MM.1S (cell line): ENCODE measurements around the gene BNIP3.

Experiments
- DNase-seq: peaks from one replicate; pipeline ENCODE4 v3.0.0-alpha.2; 2015
- H2AFZ ChIP-seq: fragments of 300-600 bp; sonication (generic); 2 replicates; pipeline ENCODE4 v1.6.0; 2016; ENCODE audit warnings: antibody characterized with exemption, low read length
- H3F3A ChIP-seq: fragments of 300-600 bp; sonication (generic); 2 replicates; pipeline ENCODE4 v1.6.1; 2016; ENCODE audit warnings: mild to moderate bottlenecking, antibody characterized with exemption, low read length, moderate library complexity, mixed read lengths; ENCODE audit not compliant: insufficient read depth
- H3K27ac ChIP-seq: fragments of 300-600 bp; sonication (generic); 2 replicates; pipeline ENCODE4 v1.5.1; 2016; ENCODE audit warnings: mild to moderate bottlenecking, low read length
- H3K27me3 ChIP-seq: fragments of 300-600 bp; sonication (generic); replicated peaks from 2 replicates; pipeline ENCODE4 v1.6.0; 2016; ENCODE audit warnings: low read length; ENCODE audit not compliant: insufficient read depth
- H3K36me3 ChIP-seq: fragments of 300-600 bp; sonication (generic); replicated peaks from 2 replicates; pipeline ENCODE4 v1.6.1; 2016; ENCODE audit warnings: mild to moderate bottlenecking, low read length, mixed read lengths; ENCODE audit not compliant: insufficient read depth
- H3K4me1 ChIP-seq: fragments of 300-600 bp; sonication (generic); 2 replicates; pipeline ENCODE4 v1.6.1; 2016; ENCODE audit warnings: low read length, mixed read lengths
- H3K4me2 ChIP-seq: fragments of 300-600 bp; sonication (generic); 2 replicates; pipeline ENCODE4 v1.6.0; 2016; ENCODE audit warnings: low read depth, low read length
- H3K4me3 ChIP-seq: fragments of 300-600 bp; sonication (generic); 2 replicates; pipeline ENCODE4 v1.5.1; 2016; ENCODE audit warnings: low read length, mixed read lengths
- H3K79me2 ChIP-seq: fragments of 300-600 bp; sonication (generic); 2 replicates; pipeline ENCODE4 v1.6.1; 2016; ENCODE audit warnings: mixed run types, low read length, mixed read lengths
- H3K9ac ChIP-seq: fragments of 300-600 bp; sonication (generic); 2 replicates; pipeline ENCODE4 v1.6.1; 2016; ENCODE audit warnings: low read length, mixed read lengths
- H3K9me2 ChIP-seq: fragments of 300-600 bp; sonication (generic); replicated peaks from 2 replicates; pipeline ENCODE4 v1.6.1; 2016; ENCODE audit warnings: mild to moderate bottlenecking, low read length, mixed read lengths; ENCODE audit not compliant: insufficient read depth
- H3K9me3 ChIP-seq: fragments of 300-600 bp; sonication (generic); replicated peaks from 2 replicates; pipeline ENCODE4 v1.6.1; 2016; ENCODE audit warnings: mild to moderate bottlenecking, low read length, mixed read lengths; ENCODE audit not compliant: insufficient read depth
- H4K20me1 ChIP-seq: fragments of 300-600 bp; sonication (generic); 2 replicates; pipeline ENCODE4 v1.6.1; 2016; ENCODE audit warnings: mild to moderate bottlenecking, low read length, moderate library complexity, mixed read lengths; ENCODE audit not compliant: insufficient read depth
- CTCF ChIP-seq: fragments of 300-600 bp; sonication (generic); IDR thresholded peaks from 2 replicates; pipeline ENCODE4 v1.5.1; 2016; ENCODE audit warnings: antibody characterized with exemption, low read length, mixed read lengths
- EZH2 ChIP-seq: fragments of 300-600 bp; sonication (generic); optimal IDR thresholded peaks from 2 replicates; pipeline ENCODE3; 2017; ENCODE audit warnings: low read depth, mild to moderate bottlenecking, antibody characterized with exemption, low read length, mixed read lengths
- EZH2phosphoT487 ChIP-seq: fragments of 300-600 bp; sonication (generic); IDR thresholded peaks from 2 replicates; pipeline ENCODE4 v1.6.1; 2018; ENCODE audit warnings: antibody characterized with exemption, low read length

Gene BNIP3

DNA sequence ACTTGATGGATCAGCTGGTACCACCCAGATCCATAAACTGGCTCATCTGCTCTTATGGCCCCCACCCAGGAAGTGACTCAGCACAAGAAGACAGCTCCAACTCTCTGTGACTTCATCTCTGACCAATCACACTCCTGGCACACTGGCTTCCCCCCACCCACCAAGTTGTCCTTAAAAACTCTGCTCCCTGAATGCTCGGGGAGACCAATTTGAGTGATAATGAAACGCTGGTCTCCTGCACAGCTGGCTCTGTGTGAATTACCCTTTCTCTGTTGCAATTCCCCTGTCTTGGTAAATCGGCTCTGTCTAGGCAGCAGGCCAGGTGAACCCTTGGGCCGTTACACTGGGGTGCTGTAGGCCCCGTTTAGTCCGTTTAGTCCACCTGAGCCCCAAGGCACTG lies 23.4 kb upstream of the BNIP3 start:
- no peak overlapping the region for H3K4me3 ChIP-seq
- no peaks in the 10 kb centered on the region for H4K20me1 ChIP-seq
- no peaks in the 10 kb centered on the region for H3K36me3 ChIP-seq
- no peak overlapping the region for H3K4me2 ChIP-seq
- no peak overlapping the region for H3K9ac ChIP-seq
- H3K9me3 ChIP-seq, result no peaks in the 10 kb centered on the region
- H2AFZ ChIP-seq, result no peak overlapping the region
- no peaks in the 10 kb centered on the region for H3F3A ChIP-seq
- no peak for DNase-seq
- no peak for TF ChIP-seq CTCF
- H3K27ac ChIP-seq, result no peak overlapping the region
- no peaks in the 10 kb centered on the region for H3K9me2 ChIP-seq
- H3K79me2 ChIP-seq, result no peaks in the 10 kb centered on the region
- H3K27me3 ChIP-seq, result peaks cover 7% of the 10 kb centered on the region
- H3K4me1 ChIP-seq, result no peaks in the 10 kb centered on the region

DNA sequence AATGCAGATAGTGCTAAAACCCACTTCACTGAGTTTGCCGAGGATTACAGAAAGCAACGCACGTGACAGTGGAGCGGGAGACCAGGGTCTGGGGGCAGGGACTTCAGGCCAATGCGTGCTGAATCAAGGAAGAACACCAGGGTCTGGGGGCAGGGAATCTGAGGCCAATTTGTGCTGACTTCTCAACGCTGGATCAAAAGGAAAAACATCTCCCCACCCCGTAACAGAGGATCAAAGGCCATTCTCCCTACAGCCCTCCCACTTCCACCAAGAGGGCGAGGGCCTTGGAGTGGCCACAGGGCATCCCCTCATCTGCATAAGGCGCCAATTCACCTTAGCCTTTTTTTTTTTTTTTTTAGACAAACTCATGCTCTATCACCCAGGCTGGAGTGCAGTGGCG lies 22.3 kb upstream of the BNIP3 start:
- no peak overlapping the region for H3K27ac ChIP-seq
- no peaks in the 10 kb centered on the region for H4K20me1 ChIP-seq
- no peaks in the 10 kb centered on the region for H3K79me2 ChIP-seq
- DNase-seq, result no peak
- no peaks in the 10 kb centered on the region for H3K4me1 ChIP-seq
- no peaks in the 10 kb centered on the region for H3K36me3 ChIP-seq
- no peaks in the 10 kb centered on the region for H3K9me2 ChIP-seq
- H3K4me2 ChIP-seq, result no peak overlapping the region
- H3K9me3 ChIP-seq, result no peaks in the 10 kb centered on the region
- H2AFZ ChIP-seq, result no peak overlapping the region
- H3F3A ChIP-seq, result no peaks in the 10 kb centered on the region
- H3K27me3 ChIP-seq, result peaks cover 5% of the 10 kb centered on the region
- TF ChIP-seq EZH2 (no peak), EZH2phosphoT487 (no peak), CTCF (no peak)
- no peak overlapping the region for H3K9ac ChIP-seq
- H3K4me3 ChIP-seq, result no peak overlapping the region

DNA sequence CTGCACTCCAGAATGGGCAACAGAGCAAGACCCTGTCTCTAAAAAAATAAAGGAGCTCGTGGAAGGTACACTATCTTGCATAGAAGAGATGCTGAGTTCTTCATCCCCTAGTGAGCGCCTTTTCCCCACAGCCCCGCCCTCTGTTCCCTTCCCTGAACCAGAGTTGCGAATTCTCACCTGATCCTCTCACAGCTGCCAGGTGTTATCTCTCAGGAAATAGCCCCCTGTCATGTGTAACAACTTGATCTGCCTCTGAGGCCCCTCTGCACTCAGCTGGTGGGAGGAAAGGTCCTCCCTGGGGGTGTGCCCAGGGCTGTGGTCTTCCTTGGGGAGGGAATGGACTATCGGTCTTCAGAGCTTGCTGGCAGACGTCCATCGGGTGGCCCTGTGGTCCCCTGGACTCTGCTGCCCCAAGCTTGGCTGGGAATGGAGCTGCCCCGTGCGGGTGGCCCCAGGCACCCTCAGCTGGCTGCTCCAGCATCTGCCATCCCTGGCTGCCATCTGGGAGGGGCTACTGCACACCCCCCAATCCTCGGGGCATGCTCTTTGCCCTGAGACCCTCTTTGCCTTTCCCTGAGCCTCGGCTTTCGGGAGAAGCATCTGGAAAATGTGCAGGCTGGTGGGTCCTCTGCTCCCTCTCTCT lies 21.7 kb upstream of the BNIP3 start:
- DNase-seq, result no peak
- Histone ChIP-seq H3F3A (no peaks in the 10 kb centered on the region), H3K9me3 (no peaks in the 10 kb centered on the region), H3K27ac (no peak overlapping the region), H4K20me1 (no peaks in the 10 kb centered on the region), H3K4me3 (no peak overlapping the region), H3K4me2 (no peak overlapping the region), H3K4me1 (no peaks in the 10 kb centered on the region), H3K9ac (no peak overlapping the region), H3K79me2 (no peaks in the 10 kb centered on the region), H2AFZ (no peak overlapping the region), H3K9me2 (no peaks in the 10 kb centered on the region), H3K36me3 (no peaks in the 10 kb centered on the region), H3K27me3 (peaks cover 3% of the 10 kb centered on the region; the same call in 1 of the 2 replicates)
- TF ChIP-seq EZH2, result no peak
- no peak for TF ChIP-seq CTCF
- no peak for TF ChIP-seq EZH2phosphoT487
